ENCODE measurements around the gene ACSL3.
"Not testable (repeated sequence)": the region's sequence is repeated elsewhere in the genome, so short reads cannot be mapped to it uniquely, and the experiment has no call there.

ACSL3 gene

DNA sequence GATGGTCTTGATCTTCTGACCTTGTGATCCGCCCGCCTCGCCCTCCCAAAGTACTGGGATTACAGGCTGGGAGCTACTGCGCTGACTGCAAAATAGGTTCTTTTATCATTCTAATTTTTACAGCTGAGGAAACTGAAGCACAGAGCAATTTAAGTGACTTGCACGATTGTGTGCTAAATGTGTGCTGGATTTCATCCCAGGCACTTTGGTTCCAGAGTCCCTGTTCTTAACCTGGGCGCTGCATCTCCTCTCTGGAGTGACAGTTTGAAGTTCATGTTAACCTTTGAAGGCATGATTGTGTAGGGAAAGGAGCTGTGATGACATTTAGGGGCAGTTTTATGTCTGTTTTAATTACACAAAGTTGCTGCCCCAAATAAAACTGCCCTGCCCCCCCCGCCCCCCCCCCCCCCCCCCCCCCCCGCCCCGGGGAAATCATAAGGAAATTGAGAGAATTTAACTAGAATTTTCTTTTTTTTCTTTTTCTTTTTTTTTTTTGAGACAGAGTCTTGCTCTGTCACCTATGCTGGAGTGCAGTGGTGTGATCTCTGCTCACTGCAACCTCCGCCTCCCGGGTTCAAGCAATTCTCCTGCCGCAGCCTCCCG is 5.6 kb downstream of the ACSL3 start:
- H3K4me3 Mint-ChIP-seq, result no peak overlapping the region
- no peaks in the 10 kb centered on the region for H3K36me3 Mint-ChIP-seq (ENCODE audit: low read depth)
- no peaks in the 10 kb centered on the region for H3K27me3 Mint-ChIP-seq (ENCODE audit: low read depth)
- H3K4me1 Mint-ChIP-seq, result peaks cover 14% of the 10 kb centered on the region
- no peaks in the 10 kb centered on the region for H3K9me3 Mint-ChIP-seq
- H3K27ac Mint-ChIP-seq, result no peak overlapping the region
- TF ChIP-seq, protein P1, sequence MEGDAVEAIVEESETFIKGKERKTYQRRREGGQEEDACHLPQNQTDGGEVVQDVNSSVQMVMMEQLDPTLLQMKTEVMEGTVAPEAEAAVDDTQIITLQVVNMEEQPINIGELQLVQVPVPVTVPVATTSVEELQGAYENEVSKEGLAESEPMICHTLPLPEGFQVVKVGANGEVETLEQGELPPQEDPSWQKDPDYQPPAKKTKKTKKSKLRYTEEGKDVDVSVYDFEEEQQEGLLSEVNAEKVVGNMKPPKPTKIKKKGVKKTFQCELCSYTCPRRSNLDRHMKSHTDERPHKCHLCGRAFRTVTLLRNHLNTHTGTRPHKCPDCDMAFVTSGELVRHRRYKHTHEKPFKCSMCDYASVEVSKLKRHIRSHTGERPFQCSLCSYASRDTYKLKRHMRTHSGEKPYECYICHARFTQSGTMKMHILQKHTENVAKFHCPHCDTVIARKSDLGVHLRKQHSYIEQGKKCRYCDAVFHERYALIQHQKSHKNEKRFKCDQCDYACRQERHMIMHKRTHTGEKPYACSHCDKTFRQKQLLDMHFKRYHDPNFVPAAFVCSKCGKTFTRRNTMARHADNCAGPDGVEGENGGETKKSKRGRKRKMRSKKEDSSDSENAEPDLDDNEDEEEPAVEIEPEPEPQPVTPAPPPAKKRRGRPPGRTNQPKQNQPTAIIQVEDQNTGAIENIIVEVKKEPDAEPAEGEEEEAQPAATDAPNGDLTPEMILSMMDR (IDR thresholded peaks at IDR 0.05; ENCODE audit: unreplicated experiment in 3 of 3), result no peak

DNA sequence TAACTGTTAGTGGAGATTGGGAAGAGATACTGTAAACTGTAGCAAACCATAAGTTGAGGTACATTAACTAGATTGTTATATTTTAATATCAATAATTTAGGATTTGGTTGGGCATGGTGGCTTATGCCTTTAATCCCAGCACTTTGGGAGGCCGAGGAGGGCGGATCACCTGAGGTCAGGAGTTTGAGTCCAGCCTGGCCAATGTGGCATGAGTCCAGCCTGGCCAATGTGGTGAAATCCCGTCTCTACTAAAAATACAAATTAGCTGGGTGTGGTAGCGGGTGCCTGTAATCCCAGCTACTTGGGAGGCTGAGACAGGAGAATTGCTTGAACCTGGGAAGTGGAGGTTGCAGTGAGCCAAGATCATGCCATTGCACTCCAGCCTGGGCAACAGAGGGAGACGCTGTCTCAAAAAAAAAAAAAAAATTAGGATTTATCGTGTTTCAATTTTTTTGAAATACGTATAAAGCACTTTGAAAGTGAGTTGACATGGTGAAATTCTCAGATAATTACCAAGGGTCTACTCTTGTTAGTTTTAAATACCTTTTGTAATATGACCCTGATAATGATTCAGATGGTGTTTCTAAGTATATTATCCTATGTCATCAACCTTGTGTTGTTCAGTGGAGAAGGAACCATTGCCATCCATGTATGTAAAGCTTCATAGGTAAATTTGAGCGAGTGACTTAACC is 7.9 kb downstream of the ACSL3 start:
- not testable (repeated sequence) for H3K9me3 Mint-ChIP-seq; H3K27ac Mint-ChIP-seq; H3K36me3 Mint-ChIP-seq (ENCODE audit: low read depth); H3K27me3 Mint-ChIP-seq (ENCODE audit: low read depth); H3K4me3 Mint-ChIP-seq
- H3K4me1 Mint-ChIP-seq, result peaks cover 18% of the 10 kb centered on the region

DNA sequence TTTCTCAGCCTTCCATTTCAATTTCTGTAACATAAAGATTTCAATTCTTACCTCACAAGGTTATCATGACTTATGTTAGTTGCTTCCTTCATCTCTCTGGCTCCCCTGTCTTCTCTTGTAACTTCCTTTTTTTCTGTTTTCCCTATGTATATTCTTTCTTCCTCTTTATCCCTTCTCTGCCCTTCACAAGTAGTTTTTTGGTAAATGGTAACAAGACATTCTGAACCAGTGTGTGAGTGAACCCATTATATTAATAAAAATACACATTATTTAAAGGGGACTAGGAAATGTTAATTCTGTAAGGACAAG is 8.4 kb downstream of the ACSL3 start:
- Mint-ChIP-seq H3K27ac (no peak overlapping the region), H3K4me3 (no peak overlapping the region), H3K36me3 (ENCODE audit: low read depth) (no peaks in the 10 kb centered on the region), H3K9me3 (no peaks in the 10 kb centered on the region), H3K27me3 (ENCODE audit: low read depth) (no peaks in the 10 kb centered on the region), H3K4me1 (peaks cover 18% of the 10 kb centered on the region)
- TF ChIP-seq, protein P1 (IDR thresholded peaks at IDR 0.05; ENCODE audit: unreplicated experiment in 3 of 3), result no peak

DNA sequence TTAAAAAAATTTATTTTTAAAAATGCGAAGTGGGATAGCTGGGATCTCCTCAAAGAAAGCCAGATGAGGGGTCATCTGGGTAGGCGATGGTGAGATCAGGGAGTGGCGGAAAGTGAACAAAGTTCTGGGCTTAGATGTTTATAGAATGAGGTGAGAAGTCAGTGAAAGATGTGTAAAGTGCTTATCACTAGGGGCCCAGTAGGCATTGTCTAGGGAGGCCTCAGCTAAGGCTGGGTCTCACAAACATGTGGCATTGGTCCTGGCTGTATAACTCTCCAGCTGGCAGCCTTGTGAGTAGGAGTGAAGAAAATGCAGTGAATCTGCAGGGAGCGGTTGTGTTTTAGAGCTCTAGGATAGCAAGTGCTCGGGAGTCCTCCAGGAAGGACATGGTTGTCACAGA is 10.5 kb downstream of the ACSL3 start:
- no peak overlapping the region for H3K4me3 Mint-ChIP-seq
- no peaks in the 10 kb centered on the region for H3K36me3 Mint-ChIP-seq (ENCODE audit: low read depth)
- H3K4me1 Mint-ChIP-seq, result peaks cover 16% of the 10 kb centered on the region
- no peak overlapping the region for H3K27ac Mint-ChIP-seq
- no peaks in the 10 kb centered on the region for H3K27me3 Mint-ChIP-seq (ENCODE audit: low read depth)
- TF ChIP-seq, protein P1 (IDR thresholded peaks at IDR 0.05; ENCODE audit: unreplicated experiment in 3 of 3), result no peak
- no peaks in the 10 kb centered on the region for H3K9me3 Mint-ChIP-seq

DNA sequence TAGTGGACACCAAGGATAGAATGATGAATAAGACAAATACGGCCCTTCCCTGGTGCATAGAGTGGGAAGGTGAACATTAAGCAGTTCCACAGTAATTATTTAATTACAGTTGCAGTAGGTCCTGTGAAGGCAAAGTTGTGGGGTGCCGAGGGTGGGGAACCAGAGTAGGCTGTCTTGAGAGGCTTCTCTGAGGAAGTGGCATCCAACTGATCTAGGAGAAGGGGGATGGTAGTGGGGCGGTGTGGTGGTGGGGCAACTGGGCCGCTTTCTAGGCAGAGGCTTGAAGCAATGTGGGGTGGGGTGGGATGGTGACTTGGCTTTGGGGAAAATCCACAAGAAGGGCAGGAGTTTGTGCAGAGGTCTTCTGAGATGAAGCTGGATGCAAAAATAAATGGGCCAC is 11.7 kb downstream of the ACSL3 start:
- H3K9me3 Mint-ChIP-seq, result no peaks in the 10 kb centered on the region
- no peaks in the 10 kb centered on the region for H3K27me3 Mint-ChIP-seq (ENCODE audit: low read depth)
- H3K27ac Mint-ChIP-seq, result no peak overlapping the region
- H3K4me1 Mint-ChIP-seq, result peaks cover 21% of the 10 kb centered on the region
- H3K36me3 Mint-ChIP-seq (ENCODE audit: low read depth), result no peaks in the 10 kb centered on the region
- no peak overlapping the region for H3K4me3 Mint-ChIP-seq
- TF ChIP-seq, protein P1 (IDR thresholded peaks at IDR 0.05; ENCODE audit: unreplicated experiment in 3 of 3), result no peak

DNA sequence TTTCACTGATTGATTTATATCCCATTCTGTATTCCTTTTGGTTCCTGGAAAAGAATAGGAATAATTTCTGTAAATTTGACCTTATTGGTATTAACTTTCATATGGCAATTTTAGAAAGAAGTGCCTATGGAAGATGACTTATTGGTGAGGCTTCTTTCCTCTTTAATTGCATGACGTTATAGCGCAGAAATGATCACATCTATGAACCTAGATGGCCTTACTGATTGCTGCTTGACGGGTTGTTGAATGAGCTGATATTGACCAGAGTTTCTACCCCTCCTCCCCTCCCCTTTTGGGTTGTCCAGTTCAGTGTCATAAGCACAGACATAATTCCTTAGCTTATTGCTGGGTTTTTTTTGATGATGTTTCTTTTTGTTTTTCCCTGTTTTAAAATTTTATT is 14.6 kb downstream of the ACSL3 start:
- TF ChIP-seq, protein P1 (IDR thresholded peaks at IDR 0.05; ENCODE audit: unreplicated experiment in 3 of 3), result no peak
- Mint-ChIP-seq H3K4me1 (peaks cover 42% of the 10 kb centered on the region), H3K27me3 (ENCODE audit: low read depth) (no peaks in the 10 kb centered on the region), H3K36me3 (ENCODE audit: low read depth) (no peaks in the 10 kb centered on the region), H3K4me3 (no peak overlapping the region), H3K9me3 (no peaks in the 10 kb centered on the region), H3K27ac (no peak overlapping the region)

All from nephron (organoid).